IMR-90 (cell line): ENCODE data around the gene SLC6A3. TPM values are rescaled to one million over a fixed set of nuclear protein-coding genes. Genes with fewer than 3 reads are reported as not detected.

ENCODE experiments used
- ATAC-seq: fragments of 200-7000 bp; cut with Tn5 transposase; 2 replicates; pipeline ENCODE4 v1.9.1; 2020; ENCODE audit warnings: low read depth, mild to moderate bottlenecking, moderate library complexity
- BruUV-seq: library from RNA; stranded (reverse); fragments of 400-500 nt; replicated peaks from 2 replicates; lab custom pipeline; 2021; lab: Mats Ljungman, UMichigan
- CTCF ChIA-PET: fragments of 300-600 bp; formaldehyde crosslinking; extraction: SDS; loops from one replicate; lab custom pipeline; 2021; ENCODE audit warnings: antibody characterized with exemption; lab: Yijun Ruan, JAX
- POLR2A ChIA-PET: fragments of 300-600 bp; sonication (Branson Sonifier 250); formaldehyde crosslinking; loops from one replicate; lab custom pipeline; 2022; ENCODE audit warnings: antibody characterized with exemption; ENCODE audit not compliant: unreplicated experiment; lab: Charles Lee
- DNase-seq: peaks from one replicate; pipeline ENCODE4 v3.0.0; 2013
- H2AFZ ChIP-seq: replicated peaks from 2 replicates; pipeline ENCODE3; 2013; ENCODE audit warnings: low read length, mild to moderate bottlenecking; ENCODE audit not compliant: poor library complexity
- H2AK5ac ChIP-seq: 2 replicates; pipeline ENCODE4 v1.6.1; 2013; ENCODE audit warnings: low read depth, low read length, inconsistent platforms
- H2AK9ac ChIP-seq: replicated peaks from 2 replicates; pipeline ENCODE3; 2013; ENCODE audit warnings: mild to moderate bottlenecking, low read depth, low read length, moderate library complexity; ENCODE audit not compliant: poor library complexity
- H2BK120ac ChIP-seq: 2 replicates; pipeline ENCODE4 v1.6.1; 2013; ENCODE audit warnings: low read depth, low read length, inconsistent platforms
- H2BK15ac ChIP-seq: 3 replicates; pipeline ENCODE4 v1.6.1; 2013; ENCODE audit warnings: low read depth, low read length, inconsistent platforms
- H2BK20ac ChIP-seq: 2 replicates; pipeline ENCODE4 v1.6.1; 2013; ENCODE audit warnings: low read depth, mild to moderate bottlenecking, inconsistent platforms, low read length, moderate library complexity
- H2BK5ac ChIP-seq: 2 replicates; pipeline ENCODE4 v1.6.1; 2013; ENCODE audit warnings: mild to moderate bottlenecking, low read depth, low read length, inconsistent platforms; ENCODE audit not compliant: poor library complexity, severe bottlenecking
- H3K14ac ChIP-seq: replicated peaks from 2 replicates; pipeline ENCODE4 v1.6.1; 2013; ENCODE audit warnings: low read depth, low read length, inconsistent platforms
- H3K18ac ChIP-seq: 2 replicates; pipeline ENCODE4 v1.6.1; 2013; ENCODE audit warnings: low read depth, low read length, control low read depth
- H3K23ac ChIP-seq: 2 replicates; pipeline ENCODE4 v1.6.1; 2013; ENCODE audit warnings: low read depth, low read length, inconsistent platforms
- H3K27ac ChIP-seq: 2 replicates; pipeline ENCODE4 v1.5.1; 2013; ENCODE audit warnings: mild to moderate bottlenecking, control low read depth, low read length; ENCODE audit not compliant: insufficient read depth
- H3K27me3 ChIP-seq: 2 replicates; pipeline ENCODE4 v1.6.1; 2013; ENCODE audit warnings: low read length; ENCODE audit not compliant: control insufficient read depth, insufficient read depth
- H3K36me3 ChIP-seq: 2 replicates; pipeline ENCODE4 v1.6.1; 2013; ENCODE audit warnings: low read length, mixed read lengths; ENCODE audit not compliant: control insufficient read depth, insufficient read depth
- H3K4ac ChIP-seq: 2 replicates; pipeline ENCODE4 v1.6.1; 2013; ENCODE audit warnings: low read depth, low read length, inconsistent platforms
- H3K4me1 ChIP-seq: 2 replicates; pipeline ENCODE4 v1.6.1; 2013; ENCODE audit warnings: low read length, mixed read lengths; ENCODE audit not compliant: control insufficient read depth, insufficient read depth
- H3K4me2 ChIP-seq: 2 replicates; pipeline ENCODE4 v1.6.1; 2013; ENCODE audit warnings: low read depth, mild to moderate bottlenecking, control low read depth, low read length, moderate library complexity
- H3K4me3 ChIP-seq: 2 replicates; pipeline ENCODE4 v1.5.1; 2013; ENCODE audit warnings: low read depth, mild to moderate bottlenecking, control low read depth, low read length, moderate library complexity; ENCODE audit not compliant: insufficient read depth
- H3K56ac ChIP-seq: 2 replicates; pipeline ENCODE4 v1.6.1; 2013; ENCODE audit warnings: low read length, inconsistent platforms; ENCODE audit not compliant: insufficient read depth; ENCODE audit errors: extremely low read depth
- H3K79me1 ChIP-seq, 2 experiments: 2 replicates each; pipeline ENCODE4 v1.6.1; 2013; ENCODE audit warnings: low read length in 2 of 2, inconsistent platforms in 1 of 2, low read depth in 1 of 2
- H3K9ac ChIP-seq: 2 replicates; pipeline ENCODE4 v1.6.1; 2013; ENCODE audit warnings: low read depth, low read length, control low read depth
- H3K9me1 ChIP-seq: 2 replicates; pipeline ENCODE4 v1.6.1; 2013; ENCODE audit warnings: low read length, inconsistent platforms; ENCODE audit not compliant: insufficient read depth
- H3K9me3 ChIP-seq: 2 replicates; pipeline ENCODE4 v1.6.1; 2013; ENCODE audit warnings: low read length; ENCODE audit not compliant: control insufficient read depth, insufficient read depth
- H4K20me1 ChIP-seq: 2 replicates; pipeline ENCODE4 v1.6.1; 2013; ENCODE audit warnings: low read length, inconsistent platforms; ENCODE audit not compliant: insufficient read depth
- H4K5ac ChIP-seq: 2 replicates; pipeline ENCODE4 v1.6.1; 2013; ENCODE audit warnings: mild to moderate bottlenecking, low read depth, low read length, control low read depth
- H4K8ac ChIP-seq, 2 experiments: 2 replicates each; pipeline ENCODE4 v1.6.1; 2013; ENCODE audit warnings: low read depth in 2 of 2, low read length in 2 of 2, control low read depth in 1 of 2, inconsistent platforms in 1 of 2
- H4K91ac ChIP-seq: 2 replicates; pipeline ENCODE4 v1.6.1; 2013; ENCODE audit warnings: low read depth, low read length, inconsistent platforms; ENCODE audit not compliant: insufficient read depth
- BHLHE40 ChIP-seq: fragments of 150-350 bp; IDR thresholded peaks from 2 replicates; pipeline ENCODE4 v1.6.1; 2016; ENCODE audit warnings: mild to moderate bottlenecking, low read depth, low read length
- CEBPB ChIP-seq: IDR thresholded peaks from 2 replicates; pipeline ENCODE4 v1.6.1; 2012; ENCODE audit warnings: low read depth, low read length, improper control_type of control experiment
- CHD1 ChIP-seq: IDR thresholded peaks from 2 replicates; pipeline ENCODE4 v1.6.1; 2012; ENCODE audit warnings: low read depth, low read length, improper control_type of control experiment
- FOS ChIP-seq: fragments of 150-350 bp; IDR thresholded peaks from 2 replicates; pipeline ENCODE4 v1.6.1; 2016; ENCODE audit warnings: low read depth, low read length
- MAZ ChIP-seq: IDR thresholded peaks from 2 replicates; pipeline ENCODE4 v1.6.1; 2012; ENCODE audit warnings: low read depth, mild to moderate bottlenecking, low read length, improper control_type of control experiment, moderate library complexity, borderline replicate concordance
- RFX5 ChIP-seq: IDR thresholded peaks from 2 replicates; pipeline ENCODE4 v1.8.0; 2012; ENCODE audit warnings: low read depth, mild to moderate bottlenecking, low read length, moderate library complexity
- WGBS, 2 experiments: methylation state at CpG; one replicate each; pipeline versions ENCODE4 v1.1.5 to v1.1.7; 2013; ENCODE audit warnings: missing lambda C conversion rate in 2 of 2; ENCODE audit not compliant: insufficient read length in 1 of 2; ENCODE audit errors: extremely low coverage in 2 of 2; 5-methylcytosine and 5-hydroxymethylcytosine counted together
- dilution Hi-C: fragments of 300-500 bp; cut with HindIII; formaldehyde crosslinking; loops from one replicate; pipeline ENCODE4 v1.14.3; 2018; ENCODE audit warnings: low sequenced_read_pairs; ENCODE audit not compliant: unreplicated experiment
- in situ Hi-C: fragments of 300-500 bp; cut with MboI; formaldehyde crosslinking; loops from 3 replicates; pipeline ENCODE4 v1.14.3; 2019; ENCODE audit warnings: low sequenced_read_pairs, inconsistent platforms, mixed read lengths
- intact Hi-C: fragments of 100-400 bp; cut with micrococcal nuclease; formaldehyde crosslinking; loops from 2 replicates; pipeline ENCODE4 v1.10.0; 2022
- polyA plus RNA-seq, 3 experiments: library from polyadenylated mRNA; depleted of rRNA; stranded (reverse); fragments of >200 nt; gene quantifications; 2 replicates each; pipeline ENCODE4 v1.2.3, GENCODE V29; 2012; ENCODE audit warnings: low replicate concordance in 1 of 3
- total RNA-seq: library from RNA; depleted of rRNA; stranded (reverse); fragments of >200 nt; gene quantifications from 2 replicates; pipeline ENCODE4 v1.2.3, GENCODE V29; 2012
- TF ChIP-seq, protein P1 (sequence below): conservative IDR thresholded peaks from 2 replicates; pipeline ENCODE4 v1.5.1; 2012; ENCODE audit warnings: mild to moderate bottlenecking, low read depth, low read length, improper control_type of control experiment

SLC6A3 gene
- total and polyA plus RNA-seq, 2 of the 4 experiments (the other 2 are of a cell fraction): not detected

DNA sequence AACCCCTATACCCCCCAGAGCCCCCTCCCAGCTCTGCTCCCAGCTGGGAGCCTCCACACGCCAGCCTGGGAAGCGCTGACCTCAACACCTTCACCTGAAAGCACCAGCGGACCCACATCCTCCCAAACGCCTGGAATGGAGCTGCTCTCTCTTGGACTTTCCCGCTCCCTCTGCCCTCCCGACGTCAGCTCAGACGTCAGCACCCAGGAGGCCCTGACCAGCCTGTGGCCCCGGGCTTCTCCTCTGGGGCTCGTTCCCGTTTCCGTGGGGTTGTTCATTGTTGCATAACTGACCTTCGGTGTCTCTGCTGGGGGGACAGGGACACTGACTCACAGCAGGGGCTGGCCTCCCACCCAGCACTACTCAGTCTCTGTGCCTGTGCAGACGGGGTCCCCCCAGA lies 35.0 kb upstream of the SLC6A3 start:
- Histone ChIP-seq H3K4me1 (no peaks in the 10 kb centered on the region), H2AK9ac (no peak overlapping the region), H2BK120ac (no peak overlapping the region), H4K91ac (no peak overlapping the region), H3K9me1 (peaks cover 3% of the 10 kb centered on the region; the same call in 1 of the 2 replicates), H2BK15ac (no peak overlapping the region), H3K56ac (no peak overlapping the region), H3K14ac (no peak overlapping the region), H4K5ac (no peak overlapping the region), H3K4me3 (no peak overlapping the region), H4K20me1 (peaks cover 25% of the 10 kb centered on the region), H3K9ac (no peak overlapping the region), H2BK5ac (no peak overlapping the region), H3K27me3 (no peaks in the 10 kb centered on the region), H3K18ac (no peak overlapping the region), H3K23ac (no peak overlapping the region), H2AK5ac (no peak overlapping the region), H3K79me1 (peaks cover 3 to 4% of the 10 kb centered on the region in 2 experiments; a peak in 1 of 4 replicates), H4K8ac (no peak overlapping the region), H2AFZ (no peak overlapping the region), H3K9me3 (no peaks in the 10 kb centered on the region), H3K36me3 (peaks cover 58% of the 10 kb centered on the region), H3K4ac (no peak overlapping the region), H2BK20ac (no peak overlapping the region), H3K27ac (no peak overlapping the region), H3K4me2 (no peak overlapping the region)
- no TSS peak for BruUV-seq
- TF ChIP-seq, protein P1, sequence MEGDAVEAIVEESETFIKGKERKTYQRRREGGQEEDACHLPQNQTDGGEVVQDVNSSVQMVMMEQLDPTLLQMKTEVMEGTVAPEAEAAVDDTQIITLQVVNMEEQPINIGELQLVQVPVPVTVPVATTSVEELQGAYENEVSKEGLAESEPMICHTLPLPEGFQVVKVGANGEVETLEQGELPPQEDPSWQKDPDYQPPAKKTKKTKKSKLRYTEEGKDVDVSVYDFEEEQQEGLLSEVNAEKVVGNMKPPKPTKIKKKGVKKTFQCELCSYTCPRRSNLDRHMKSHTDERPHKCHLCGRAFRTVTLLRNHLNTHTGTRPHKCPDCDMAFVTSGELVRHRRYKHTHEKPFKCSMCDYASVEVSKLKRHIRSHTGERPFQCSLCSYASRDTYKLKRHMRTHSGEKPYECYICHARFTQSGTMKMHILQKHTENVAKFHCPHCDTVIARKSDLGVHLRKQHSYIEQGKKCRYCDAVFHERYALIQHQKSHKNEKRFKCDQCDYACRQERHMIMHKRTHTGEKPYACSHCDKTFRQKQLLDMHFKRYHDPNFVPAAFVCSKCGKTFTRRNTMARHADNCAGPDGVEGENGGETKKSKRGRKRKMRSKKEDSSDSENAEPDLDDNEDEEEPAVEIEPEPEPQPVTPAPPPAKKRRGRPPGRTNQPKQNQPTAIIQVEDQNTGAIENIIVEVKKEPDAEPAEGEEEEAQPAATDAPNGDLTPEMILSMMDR: no peak
- TF ChIP-seq MAZ (no peak), CHD1 (no peak), CEBPB (no peak), BHLHE40 (no peak), FOS (no peak), RFX5 (no peak)
- intact Hi-C loops: no loop called here
- in situ Hi-C loops: loop anchor here (10.0 kb wide), 1 partner anchor 165 kb away; no protein-coding TSS in a partner anchor
- DNase-seq (no peak), ATAC-seq (no peak)
- CTCF ChIA-PET: interaction anchor here (1.0 kb wide), 1 partner anchor 163 kb away, joined by 3 read pairs; no protein-coding TSS in a partner anchor
- dilution Hi-C loops: no loop called here
- POLR2A ChIA-PET: interaction anchor here (0.6 kb wide), 1 partner anchor 72 kb away, joined by 3 read pairs; no protein-coding TSS in a partner anchor
- 81% methylated on average over 8 of the region's 14 CpGs; no CpG with 5 or more reads in 1 of the 2 experiments for WGBS, 2 experiments
